Neural crest cell (in vitro differentiated cells): Measurements from ENCODE around the gene MICA. TPM values are rescaled to one million over a fixed set of nuclear protein-coding genes. Genes with fewer than 3 reads are reported as not detected.

Source experiments
- DNase-seq: peaks from one replicate; pipeline ENCODE4 v3.0.0; 2021; ENCODE audit warnings: low read depth, mixed read lengths, low spot score
- H3K27ac Mint-ChIP-seq: one replicate; pipeline ENCODE4 v1.8.0; 2021; ENCODE audit warnings: mild to moderate bottlenecking, mixed read lengths; ENCODE audit not compliant: unreplicated experiment
- H3K27me3 Mint-ChIP-seq: 2 replicates; pipeline ENCODE4 v1.8.0; 2021; ENCODE audit warnings: low read depth, mild to moderate bottlenecking, mixed read lengths
- H3K36me3 Mint-ChIP-seq: 2 replicates; pipeline ENCODE4 v1.8.0; 2021; ENCODE audit warnings: low read depth, mild to moderate bottlenecking, mixed read lengths
- H3K4me1 Mint-ChIP-seq: 2 replicates; pipeline ENCODE4 v1.8.0; 2021; ENCODE audit warnings: mixed read lengths
- H3K4me3 Mint-ChIP-seq: one replicate; pipeline ENCODE4 v1.8.0; 2021; ENCODE audit warnings: mild to moderate bottlenecking, mixed read lengths
- H3K9me3 Mint-ChIP-seq: 2 replicates; pipeline ENCODE4 v1.8.0; 2021; ENCODE audit warnings: mixed read lengths
- total RNA-seq: library from RNA; stranded (reverse); gene quantifications from 2 replicates; pipeline ENCODE4 v1.2.1, GENCODE V29; 2021
- TF ChIP-seq, protein P1 (sequence below): fragments of 200-600 bp; sonication (generic); conservative IDR thresholded peaks from 2 replicates; pipeline ENCODE4 v1.5.0; 2021; ENCODE audit warnings: antibody characterized with exemption, mild to moderate bottlenecking

The MICA gene
- total RNA-seq, 1 donor from 2014 or later, result 21.1 TPM

- H3K4me1 Mint-ChIP-seq, result peaks cover 5% of the 10 kb centered on the region
- peaks cover 2% of the 10 kb centered on the region for H3K9me3 Mint-ChIP-seq
- DNase-seq, result no peak
- H3K27me3 Mint-ChIP-seq, result peaks cover 22% of the 10 kb centered on the region
- H3K4me3 Mint-ChIP-seq, result no peak overlapping the region
- H3K36me3 Mint-ChIP-seq, result peaks cover 2% of the 10 kb centered on the region
- H3K27ac Mint-ChIP-seq, result no peak overlapping the region
- TF ChIP-seq, protein P1, sequence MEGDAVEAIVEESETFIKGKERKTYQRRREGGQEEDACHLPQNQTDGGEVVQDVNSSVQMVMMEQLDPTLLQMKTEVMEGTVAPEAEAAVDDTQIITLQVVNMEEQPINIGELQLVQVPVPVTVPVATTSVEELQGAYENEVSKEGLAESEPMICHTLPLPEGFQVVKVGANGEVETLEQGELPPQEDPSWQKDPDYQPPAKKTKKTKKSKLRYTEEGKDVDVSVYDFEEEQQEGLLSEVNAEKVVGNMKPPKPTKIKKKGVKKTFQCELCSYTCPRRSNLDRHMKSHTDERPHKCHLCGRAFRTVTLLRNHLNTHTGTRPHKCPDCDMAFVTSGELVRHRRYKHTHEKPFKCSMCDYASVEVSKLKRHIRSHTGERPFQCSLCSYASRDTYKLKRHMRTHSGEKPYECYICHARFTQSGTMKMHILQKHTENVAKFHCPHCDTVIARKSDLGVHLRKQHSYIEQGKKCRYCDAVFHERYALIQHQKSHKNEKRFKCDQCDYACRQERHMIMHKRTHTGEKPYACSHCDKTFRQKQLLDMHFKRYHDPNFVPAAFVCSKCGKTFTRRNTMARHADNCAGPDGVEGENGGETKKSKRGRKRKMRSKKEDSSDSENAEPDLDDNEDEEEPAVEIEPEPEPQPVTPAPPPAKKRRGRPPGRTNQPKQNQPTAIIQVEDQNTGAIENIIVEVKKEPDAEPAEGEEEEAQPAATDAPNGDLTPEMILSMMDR, result no peak
Measured at GRCh38 chr6:31377029-31377428, 26.4 kb upstream of the MICA start.

GRCh38 chr6:31378062-31378720 lies 25.2 kb upstream of the MICA start:
- Mint-ChIP-seq H3K4me1 (peaks cover 5% of the 10 kb centered on the region), H3K36me3 (no peaks in the 10 kb centered on the region), H3K27ac (no peak overlapping the region), H3K27me3 (peaks cover 17% of the 10 kb centered on the region), H3K4me3 (no peak overlapping the region), H3K9me3 (no peaks in the 10 kb centered on the region)
- TF ChIP-seq, protein P1, result no peak
- DNase-seq, result no peak

DNA sequence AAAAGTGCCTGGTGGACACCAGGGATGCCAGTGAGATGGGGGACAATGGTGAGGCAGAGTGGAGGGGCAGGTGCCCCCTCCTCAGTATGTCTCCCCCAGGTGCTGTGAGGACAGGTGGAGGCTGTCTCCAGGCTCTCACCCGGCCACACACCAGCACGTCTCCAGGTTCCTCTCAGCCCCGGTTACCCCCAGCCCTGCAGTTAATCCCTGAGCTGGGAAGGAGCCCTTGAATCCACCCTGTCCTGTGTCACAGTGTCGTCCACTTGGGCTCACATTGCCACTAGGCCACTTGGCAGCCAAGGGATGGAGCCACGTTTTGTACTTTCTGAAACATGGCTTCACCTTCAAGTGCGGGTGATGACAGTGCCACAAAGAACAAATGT lies 24.7 kb upstream of the MICA start:
- no peaks in the 10 kb centered on the region for H3K9me3 Mint-ChIP-seq
- H3K4me3 Mint-ChIP-seq, result no peak overlapping the region
- no peak for DNase-seq
- H3K4me1 Mint-ChIP-seq, result peaks cover 5% of the 10 kb centered on the region
- TF ChIP-seq, protein P1, result no peak
- no peak overlapping the region for H3K27ac Mint-ChIP-seq
- no peaks in the 10 kb centered on the region for H3K36me3 Mint-ChIP-seq
- peaks cover 16% of the 10 kb centered on the region for H3K27me3 Mint-ChIP-seq

GRCh38 chr6:31379850-31380249 lies 23.5 kb upstream of the MICA start:
- no peaks in the 10 kb centered on the region for H3K9me3 Mint-ChIP-seq
- TF ChIP-seq, protein P1, result no peak
- H3K36me3 Mint-ChIP-seq, result no peaks in the 10 kb centered on the region
- peaks cover 5% of the 10 kb centered on the region for H3K4me1 Mint-ChIP-seq
- peaks cover 16% of the 10 kb centered on the region for H3K27me3 Mint-ChIP-seq
- DNase-seq, result no peak
- H3K4me3 Mint-ChIP-seq, result no peak overlapping the region
- no peak overlapping the region for H3K27ac Mint-ChIP-seq

DNA sequence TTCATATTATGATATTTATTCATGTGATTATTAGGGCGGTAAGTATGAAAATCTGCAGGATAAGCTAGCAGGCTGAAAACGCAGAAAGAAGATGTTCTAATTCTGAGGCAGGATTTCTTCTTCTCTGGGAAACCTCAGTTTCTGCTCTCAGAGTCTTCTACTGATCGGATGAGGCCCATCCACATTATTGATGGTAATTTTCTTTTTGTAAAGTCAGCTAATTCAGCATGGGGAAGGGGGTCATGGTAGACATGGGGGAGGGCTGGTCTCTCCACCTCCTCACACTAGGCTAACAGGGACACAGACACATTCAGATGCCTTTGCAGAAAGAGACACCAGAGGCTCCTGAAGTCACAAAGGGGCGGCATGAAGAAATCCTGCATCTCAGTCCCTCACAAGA lies 21.7 kb upstream of the MICA start:
- no peak for DNase-seq

More for the DNA sequence above, 21.7 kb upstream of the MICA start:
- TF ChIP-seq, protein P1, result no peak
- Mint-ChIP-seq H3K36me3 (no peaks in the 10 kb centered on the region), H3K27me3 (peaks cover 16% of the 10 kb centered on the region), H3K4me3 (no peak overlapping the region), H3K4me1 (peaks cover 11% of the 10 kb centered on the region), H3K9me3 (no peaks in the 10 kb centered on the region), H3K27ac (no peak overlapping the region)
